HL-60/S4 treated with phorbol 12-myristate 13-acetate at 8.2 ng/mL for 4 days and 3 days (cell line): Measurements from ENCODE around the gene CTBP1.

ENCODE experiments used
- in situ Hi-C: fragments of 300-500 bp; cut with MboI; formaldehyde crosslinking; loops from 2 replicates; pipeline ENCODE4 v1.15.0; 2022; ENCODE audit warnings: low sequenced_read_pairs

CTBP1 gene

GRCh38 chr4:1200425-1201035 lies 48.4 kb downstream of the CTBP1 start:
- in situ Hi-C loops = no loop called here

DNA sequence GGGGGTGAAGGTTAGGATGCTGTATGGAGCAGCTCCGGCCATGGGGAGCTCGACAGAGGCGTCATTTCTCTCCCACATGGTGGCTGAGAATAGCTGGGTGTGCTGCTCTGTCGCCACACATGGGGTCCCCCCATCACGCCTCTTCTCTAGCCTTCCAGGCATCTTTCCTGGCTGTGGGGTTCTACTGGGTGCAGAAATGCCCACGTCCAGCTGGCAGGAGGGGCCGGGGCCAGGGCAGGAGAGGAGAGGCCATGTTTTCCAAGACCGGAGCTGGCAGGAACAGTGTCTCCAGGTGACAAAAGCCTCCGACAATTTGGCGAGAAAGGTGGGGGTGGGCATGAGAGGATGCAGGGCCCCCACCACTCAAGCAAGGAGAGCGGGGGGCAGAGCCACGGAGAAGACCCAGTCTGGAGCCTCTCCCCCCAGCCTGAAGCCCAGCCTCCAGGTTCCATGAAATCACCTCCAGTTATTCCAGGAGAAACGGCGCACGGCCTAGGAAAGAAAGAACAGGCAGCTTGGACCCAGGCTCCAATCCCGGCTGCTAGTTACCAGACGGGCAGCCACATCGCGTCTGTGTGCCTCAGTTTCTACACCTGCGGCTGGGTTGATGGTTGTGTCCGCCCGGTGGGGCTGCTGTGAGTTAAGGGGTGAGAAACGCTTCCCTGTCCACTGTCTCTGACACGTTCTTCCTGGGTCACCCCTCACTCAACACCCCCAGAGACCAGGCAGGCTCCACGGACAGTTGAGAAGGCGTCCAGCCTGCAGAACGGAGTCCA lies 49.2 kb downstream of the CTBP1 start:
- in situ Hi-C loops = no loop called here

GRCh38 chr4:1198098-1198844 lies 50.7 kb downstream of the CTBP1 start:
- in situ Hi-C loops = no loop called here

- in situ Hi-C loops = no loop called here
Measured at GRCh38 chr4:1196421-1197183, 52.3 kb downstream of the CTBP1 start.

DNA sequence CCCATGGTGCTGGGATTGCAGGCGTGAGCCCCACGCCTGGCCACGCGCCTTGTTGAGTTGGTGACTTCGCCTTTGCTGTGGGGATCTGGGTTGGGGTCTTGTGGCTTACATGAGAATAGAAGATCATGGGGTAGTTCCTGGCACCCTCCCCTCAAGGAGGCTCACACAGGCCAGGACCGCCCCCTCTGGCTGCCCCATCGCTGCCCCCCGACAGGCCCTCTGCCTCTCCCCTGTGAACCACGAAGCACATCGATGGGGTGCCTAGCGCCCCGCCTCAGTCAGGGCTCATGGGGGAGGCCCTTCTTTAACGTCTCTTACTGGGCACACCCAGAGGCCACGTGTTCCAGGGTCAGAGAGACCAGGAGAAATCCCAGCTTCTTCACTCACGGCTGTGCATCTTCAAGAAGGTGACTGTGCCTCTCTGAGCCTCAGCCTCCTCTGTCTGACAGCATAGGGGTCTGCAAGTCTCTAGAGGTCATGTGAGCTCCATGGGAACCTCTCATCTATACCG lies 53.0 kb downstream of the CTBP1 start:
- in situ Hi-C loops = no loop called here

- in situ Hi-C loops = no loop called here
Measured at GRCh38 chr4:1195109-1195671, 53.7 kb downstream of the CTBP1 start.

- in situ Hi-C loops = no loop called here
Measured at GRCh38 chr4:1194010-1194900, 54.7 kb downstream of the CTBP1 start.

DNA sequence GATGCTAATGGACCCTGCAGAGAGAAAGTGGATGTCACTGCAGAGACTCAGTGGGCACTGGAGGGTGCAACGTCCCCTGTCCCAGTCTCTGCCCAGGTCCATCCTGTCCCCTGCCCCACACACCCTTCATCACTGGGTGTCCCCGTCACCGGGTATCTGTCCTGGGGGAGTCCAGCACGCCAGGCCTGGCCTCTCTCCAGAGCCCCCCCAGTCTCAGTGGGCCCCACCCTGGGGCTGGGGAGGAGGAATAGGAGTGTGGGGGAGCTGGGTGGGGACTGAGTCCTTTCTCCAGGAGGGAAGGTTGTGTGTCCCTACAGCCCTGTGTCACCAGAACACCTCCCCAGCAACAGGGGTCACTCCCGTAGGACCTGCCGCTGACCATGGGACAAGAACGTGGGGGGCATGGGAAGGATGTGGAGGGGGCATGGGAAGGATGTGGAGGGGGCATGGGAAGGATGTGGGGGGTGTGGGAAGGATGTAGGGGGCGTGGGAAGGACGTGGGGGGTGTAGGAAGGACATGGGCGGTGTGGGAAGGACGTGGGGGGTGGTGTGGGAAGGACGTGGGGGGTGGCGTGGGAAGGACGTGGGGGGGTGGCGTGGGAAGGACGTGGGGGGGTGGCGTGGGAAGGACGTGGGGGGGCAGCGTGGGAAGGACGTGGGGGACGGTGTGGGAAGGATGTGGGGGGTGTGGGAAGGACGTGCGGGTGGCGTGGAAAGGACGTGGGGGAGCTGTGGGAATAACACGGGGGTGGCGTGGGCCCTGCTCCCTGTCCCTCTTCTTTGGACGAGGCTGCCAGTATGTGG lies 55.5 kb downstream of the CTBP1 start:
- in situ Hi-C loops = no loop called here

- in situ Hi-C loops = no loop called here
Measured at GRCh38 chr4:1192493-1193205, 56.3 kb downstream of the CTBP1 start.

- in situ Hi-C loops = no loop called here
Measured at GRCh38 chr4:1192091-1192492, 56.8 kb downstream of the CTBP1 start.

DNA sequence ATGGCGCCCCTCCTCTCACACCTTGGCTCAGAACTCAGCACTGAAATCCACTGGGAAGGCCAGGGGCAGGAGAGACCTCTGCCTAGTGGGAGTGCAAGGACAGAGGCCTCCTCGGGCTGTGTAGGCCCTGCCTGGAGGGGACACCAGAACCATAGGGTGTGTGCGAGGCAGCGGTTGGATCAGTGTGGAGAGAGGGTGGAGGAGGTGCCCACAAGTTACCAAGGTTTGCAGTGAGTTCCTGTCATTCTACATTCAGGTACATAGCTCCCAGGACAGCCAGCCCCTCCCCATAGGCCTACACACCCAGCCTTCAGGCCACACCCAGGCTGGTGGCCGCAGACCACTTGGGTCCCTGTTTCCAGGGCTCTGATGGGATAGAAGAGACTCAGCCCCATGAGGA lies 57.3 kb downstream of the CTBP1 start:
- in situ Hi-C loops = no loop called here

GRCh38 chr4:1187182-1187581 lies 61.7 kb downstream of the CTBP1 start:
- in situ Hi-C loops = no loop called here

GRCh38 chr4:1183985-1184773 lies 64.8 kb downstream of the CTBP1 start:
- in situ Hi-C loops = no loop called here

GRCh38 chr4:1182313-1182712 lies 66.6 kb downstream of the CTBP1 start:
- in situ Hi-C loops = no loop called here

- in situ Hi-C loops = no loop called here
Measured at GRCh38 chr4:1180663-1181062, 68.3 kb downstream of the CTBP1 start.

DNA sequence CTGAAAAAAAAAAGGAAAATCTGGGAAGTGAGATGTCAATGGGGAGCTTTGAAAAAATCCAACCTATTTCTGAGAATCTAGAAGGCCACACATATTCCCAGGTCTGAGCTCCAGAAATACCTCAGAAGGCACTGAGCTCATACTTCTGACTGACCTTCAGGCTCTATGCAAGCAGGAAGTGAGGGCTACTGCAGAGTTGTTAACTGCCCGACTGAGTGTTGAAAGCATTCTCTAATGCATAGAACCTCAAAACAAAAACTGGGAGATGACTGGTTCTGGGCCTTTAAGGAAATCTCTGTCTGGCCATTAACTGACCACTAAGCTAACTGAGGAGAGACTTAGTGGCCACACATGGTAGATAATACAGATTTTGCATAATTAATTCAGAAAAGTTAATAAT lies 69.0 kb downstream of the CTBP1 start:
- in situ Hi-C loops = no loop called here

GRCh38 chr4:1179089-1179441 lies 69.9 kb downstream of the CTBP1 start:
- in situ Hi-C loops = no loop called here
